ENCODE data around the gene MTURN.

DNA sequence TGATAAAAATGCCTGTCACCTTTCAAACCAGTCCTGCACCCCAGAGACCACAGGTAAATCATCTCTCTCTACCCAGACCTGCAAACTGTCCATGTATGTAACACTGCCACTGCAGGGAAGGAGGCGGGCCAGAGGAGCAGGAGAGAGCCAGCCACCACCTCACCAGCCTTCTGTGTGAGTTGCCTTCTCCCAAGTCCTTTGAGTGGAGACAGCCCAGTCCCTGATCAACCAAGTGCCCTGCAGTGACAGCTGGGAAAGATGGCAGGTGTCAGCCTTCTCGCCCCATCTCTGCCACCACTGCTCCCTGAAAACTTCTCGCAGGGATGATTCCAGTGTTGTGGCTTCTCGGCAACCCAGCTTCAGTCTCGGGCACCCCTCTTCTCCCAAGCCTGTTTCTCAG is 42.4 kb downstream of the MTURN start:
- TF ChIP-seq, protein P1, sequence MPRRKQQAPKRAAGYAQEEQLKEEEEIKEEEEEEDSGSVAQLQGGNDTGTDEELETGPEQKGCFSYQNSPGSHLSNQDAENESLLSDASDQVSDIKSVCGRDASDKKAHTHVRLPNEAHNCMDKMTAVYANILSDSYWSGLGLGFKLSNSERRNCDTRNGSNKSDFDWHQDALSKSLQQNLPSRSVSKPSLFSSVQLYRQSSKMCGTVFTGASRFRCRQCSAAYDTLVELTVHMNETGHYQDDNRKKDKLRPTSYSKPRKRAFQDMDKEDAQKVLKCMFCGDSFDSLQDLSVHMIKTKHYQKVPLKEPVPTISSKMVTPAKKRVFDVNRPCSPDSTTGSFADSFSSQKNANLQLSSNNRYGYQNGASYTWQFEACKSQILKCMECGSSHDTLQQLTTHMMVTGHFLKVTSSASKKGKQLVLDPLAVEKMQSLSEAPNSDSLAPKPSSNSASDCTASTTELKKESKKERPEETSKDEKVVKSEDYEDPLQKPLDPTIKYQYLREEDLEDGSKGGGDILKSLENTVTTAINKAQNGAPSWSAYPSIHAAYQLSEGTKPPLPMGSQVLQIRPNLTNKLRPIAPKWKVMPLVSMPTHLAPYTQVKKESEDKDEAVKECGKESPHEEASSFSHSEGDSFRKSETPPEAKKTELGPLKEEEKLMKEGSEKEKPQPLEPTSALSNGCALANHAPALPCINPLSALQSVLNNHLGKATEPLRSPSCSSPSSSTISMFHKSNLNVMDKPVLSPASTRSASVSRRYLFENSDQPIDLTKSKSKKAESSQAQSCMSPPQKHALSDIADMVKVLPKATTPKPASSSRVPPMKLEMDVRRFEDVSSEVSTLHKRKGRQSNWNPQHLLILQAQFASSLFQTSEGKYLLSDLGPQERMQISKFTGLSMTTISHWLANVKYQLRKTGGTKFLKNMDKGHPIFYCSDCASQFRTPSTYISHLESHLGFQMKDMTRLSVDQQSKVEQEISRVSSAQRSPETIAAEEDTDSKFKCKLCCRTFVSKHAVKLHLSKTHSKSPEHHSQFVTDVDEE (CRISPR knock-in tag; IDR thresholded peaks at IDR 0.05): no peak
- TF ChIP-seq, protein P2, sequence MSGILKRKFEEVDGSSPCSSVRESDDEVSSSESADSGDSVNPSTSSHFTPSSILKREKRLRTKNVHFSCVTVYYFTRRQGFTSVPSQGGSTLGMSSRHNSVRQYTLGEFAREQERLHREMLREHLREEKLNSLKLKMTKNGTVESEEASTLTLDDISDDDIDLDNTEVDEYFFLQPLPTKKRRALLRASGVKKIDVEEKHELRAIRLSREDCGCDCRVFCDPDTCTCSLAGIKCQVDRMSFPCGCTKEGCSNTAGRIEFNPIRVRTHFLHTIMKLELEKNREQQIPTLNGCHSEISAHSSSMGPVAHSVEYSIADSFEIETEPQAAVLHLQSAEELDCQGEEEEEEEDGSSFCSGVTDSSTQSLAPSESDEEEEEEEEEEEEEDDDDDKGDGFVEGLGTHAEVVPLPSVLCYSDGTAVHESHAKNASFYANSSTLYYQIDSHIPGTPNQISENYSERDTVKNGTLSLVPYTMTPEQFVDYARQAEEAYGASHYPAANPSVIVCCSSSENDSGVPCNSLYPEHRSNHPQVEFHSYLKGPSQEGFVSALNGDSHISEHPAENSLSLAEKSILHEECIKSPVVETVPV (CRISPR knock-in tag; IDR thresholded peaks at IDR 0.05): no peak
- TF ChIP-seq ZNF8 (CRISPR knock-in tag; IDR thresholded peaks at IDR 0.05) (no peak), ZFP30 (CRISPR knock-in tag; IDR thresholded peaks at IDR 0.05) (no peak), ZNF565 (CRISPR knock-in tag; conservative IDR thresholded peaks at IDR 0.05; ENCODE audit: low read depth) (no peak), ARNTL (CRISPR knock-in tag; IDR thresholded peaks at IDR 0.05; ENCODE audit: borderline replicate concordance, low read depth) (no peak), ZFP3 (CRISPR knock-in tag; IDR thresholded peaks at IDR 0.05) (no peak), TCF4 (CRISPR knock-in tag; IDR thresholded peaks at IDR 0.05; ENCODE audit: borderline replicate concordance) (no peak), ESRRG (CRISPR knock-in tag; IDR thresholded peaks at IDR 0.05) (no peak), SNAI2 (CRISPR knock-in tag; IDR thresholded peaks at IDR 0.05) (no peak), PPARA (CRISPR knock-in tag; IDR thresholded peaks at IDR 0.05; ENCODE audit: borderline replicate concordance) (no peak)
- TF ChIP-seq, protein P3, sequence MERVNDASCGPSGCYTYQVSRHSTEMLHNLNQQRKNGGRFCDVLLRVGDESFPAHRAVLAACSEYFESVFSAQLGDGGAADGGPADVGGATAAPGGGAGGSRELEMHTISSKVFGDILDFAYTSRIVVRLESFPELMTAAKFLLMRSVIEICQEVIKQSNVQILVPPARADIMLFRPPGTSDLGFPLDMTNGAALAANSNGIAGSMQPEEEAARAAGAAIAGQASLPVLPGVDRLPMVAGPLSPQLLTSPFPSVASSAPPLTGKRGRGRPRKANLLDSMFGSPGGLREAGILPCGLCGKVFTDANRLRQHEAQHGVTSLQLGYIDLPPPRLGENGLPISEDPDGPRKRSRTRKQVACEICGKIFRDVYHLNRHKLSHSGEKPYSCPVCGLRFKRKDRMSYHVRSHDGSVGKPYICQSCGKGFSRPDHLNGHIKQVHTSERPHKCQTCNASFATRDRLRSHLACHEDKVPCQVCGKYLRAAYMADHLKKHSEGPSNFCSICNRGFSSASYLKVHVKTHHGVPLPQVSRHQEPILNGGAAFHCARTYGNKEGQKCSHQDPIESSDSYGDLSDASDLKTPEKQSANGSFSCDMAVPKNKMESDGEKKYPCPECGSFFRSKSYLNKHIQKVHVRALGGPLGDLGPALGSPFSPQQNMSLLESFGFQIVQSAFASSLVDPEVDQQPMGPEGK (CRISPR knock-in tag; IDR thresholded peaks at IDR 0.05; ENCODE audit: borderline replicate concordance): no peak
